Superior temporal gyrus (tissue), 1 donor: ENCODE data around the gene SZRD1.
A peak's percentile ranks its signal among the peaks of the same experiment; 100 is the strongest.
"Not testable (repeated sequence)": the region's sequence is repeated elsewhere in the genome, so short reads cannot be mapped to it uniquely, and the experiment has no call there.

ENCODE experiments used
- DNase-seq: peaks from one replicate; pipeline ENCODE4 v3.0.0-alpha.2; 2016; ENCODE audit errors: extremely low spot score

The SZRD1 gene, protein sequence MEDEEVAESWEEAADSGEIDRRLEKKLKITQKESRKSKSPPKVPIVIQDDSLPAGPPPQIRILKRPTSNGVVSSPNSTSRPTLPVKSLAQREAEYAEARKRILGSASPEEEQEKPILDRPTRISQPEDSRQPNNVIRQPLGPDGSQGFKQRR

DNA sequence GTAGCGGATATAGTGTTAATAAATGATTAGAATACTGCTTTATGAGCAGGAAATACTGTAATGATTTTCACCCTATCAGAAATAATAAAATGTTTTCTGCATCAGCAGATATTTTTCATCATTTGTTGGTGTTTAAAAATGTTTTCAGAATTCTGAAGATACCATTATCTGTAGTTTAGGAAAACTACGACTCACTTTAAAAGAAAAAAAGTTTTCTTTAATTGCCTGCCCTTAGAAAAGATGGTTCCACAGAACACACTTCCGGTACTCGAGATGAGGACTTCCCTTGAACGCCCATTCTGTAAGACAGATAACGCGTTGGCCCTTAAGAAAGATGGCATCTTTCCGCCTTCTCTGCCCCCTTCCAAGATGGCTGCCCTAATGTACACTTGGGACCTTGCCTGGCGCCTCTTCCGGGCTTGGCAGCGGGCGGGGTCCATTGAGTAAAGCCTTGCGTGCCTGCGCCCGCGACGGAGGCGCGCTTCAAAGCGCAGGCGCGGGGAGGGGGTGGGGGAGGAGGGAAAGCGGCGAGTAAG lies at the start of gene SZRD1:
Gene SZRD1 (plus strand): TSS at position 521 of the 536 bp plus-strand sequence. CDS start 16 bp downstream, outside the sequence.
- DNase-seq: peak; percentile 100

DNA sequence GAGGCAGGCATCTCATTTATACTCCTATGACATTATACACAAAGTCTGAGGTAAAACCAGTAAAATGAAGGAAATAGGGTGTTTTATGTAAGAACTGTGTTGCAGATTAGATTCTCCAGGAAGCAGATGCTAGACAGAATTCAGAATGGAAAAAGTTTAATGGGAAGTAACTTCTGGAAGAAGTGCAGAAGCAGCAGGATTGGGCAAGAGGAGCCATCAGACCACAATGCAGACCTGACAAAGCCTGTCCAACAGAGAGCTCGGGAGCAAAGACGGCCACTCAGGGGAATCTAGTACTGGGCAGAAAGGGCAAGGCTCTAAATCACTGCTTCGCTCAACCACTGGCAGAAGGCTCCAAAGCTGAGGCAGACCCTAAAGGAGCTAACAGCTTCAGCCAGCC lies 48.5 kb upstream of the SZRD1 start:
- no peak for DNase-seq

DNA sequence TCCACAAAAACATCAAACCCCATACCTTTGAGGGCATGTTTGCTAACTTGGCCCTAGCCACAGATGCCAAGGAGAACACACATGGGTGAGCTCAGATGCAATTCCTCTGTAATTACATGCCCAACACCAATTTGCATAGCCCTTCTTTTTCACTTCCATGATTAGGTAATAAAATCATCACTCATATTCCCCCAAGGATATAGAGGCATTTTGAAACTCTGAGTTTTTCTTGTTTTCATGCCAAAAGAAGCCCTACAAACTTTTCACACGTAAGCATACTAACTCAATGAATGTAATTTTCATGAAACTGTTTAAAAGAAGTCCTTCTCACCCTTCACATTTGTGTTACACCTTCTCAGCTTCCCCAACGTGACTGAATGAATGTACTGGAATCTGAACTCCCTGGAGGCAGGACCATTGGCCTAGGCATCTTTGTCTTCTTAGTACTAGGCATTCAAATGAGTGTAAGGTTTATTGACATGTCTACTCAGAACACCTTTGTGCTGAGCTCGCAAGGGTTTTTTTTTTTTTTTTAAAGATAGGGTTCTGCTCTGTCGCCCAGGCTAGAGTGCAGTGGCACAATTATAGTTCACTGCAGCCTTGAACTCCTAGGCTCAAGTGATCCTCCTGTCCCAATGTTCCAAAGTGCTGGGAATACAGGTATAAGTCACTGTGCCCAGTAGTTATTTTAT lies 45.7 kb upstream of the SZRD1 start:
- no peak for DNase-seq

DNA sequence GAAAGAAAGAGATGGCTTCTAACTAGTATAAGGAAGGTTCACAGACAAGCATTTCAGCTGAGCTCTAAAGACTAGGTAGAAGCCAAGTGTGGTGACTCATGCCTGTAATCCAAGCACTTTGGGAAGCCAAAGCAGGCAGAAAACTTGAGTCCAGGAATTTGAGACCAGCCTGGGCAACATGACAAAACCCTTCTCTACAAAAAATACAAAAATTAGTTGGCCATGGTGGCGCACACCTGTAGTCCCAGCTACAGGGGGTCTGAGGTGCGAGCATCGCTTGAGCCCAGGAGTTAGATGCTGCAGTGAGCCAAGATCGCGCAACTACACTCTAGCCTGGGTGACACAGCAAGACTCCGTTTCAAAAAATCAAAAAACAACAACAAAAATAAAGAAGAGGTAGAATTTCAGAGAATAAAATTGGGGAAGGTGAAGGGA lies 42.6 kb upstream of the SZRD1 start:
- no peak for DNase-seq

DNA sequence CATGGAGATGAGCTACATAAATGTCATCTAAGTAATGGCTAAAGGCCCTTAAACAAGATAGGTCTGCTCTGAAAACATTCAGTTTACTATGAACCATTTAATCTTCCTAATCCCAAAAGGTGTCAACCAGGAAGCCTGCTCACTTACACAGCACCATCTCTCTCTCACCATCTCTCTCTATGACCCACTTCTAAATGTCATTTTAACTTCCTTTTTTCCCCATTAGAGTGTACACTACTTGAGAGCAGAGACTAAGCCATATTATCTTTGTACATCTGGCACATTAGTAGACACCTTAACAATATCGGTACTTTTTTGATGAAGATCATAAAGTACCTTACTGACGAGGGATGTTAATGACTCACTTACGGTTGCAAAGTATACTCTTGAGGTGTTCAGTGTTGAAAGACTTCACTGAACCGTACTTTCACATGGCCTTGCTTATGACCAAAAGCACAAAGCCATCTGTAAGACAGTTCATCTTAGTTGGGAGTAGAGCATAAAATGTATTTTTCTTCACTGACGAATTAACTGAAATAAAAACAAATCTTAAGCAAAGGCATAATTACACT lies 40.1 kb upstream of the SZRD1 start:
- DNase-seq: no peak

DNA sequence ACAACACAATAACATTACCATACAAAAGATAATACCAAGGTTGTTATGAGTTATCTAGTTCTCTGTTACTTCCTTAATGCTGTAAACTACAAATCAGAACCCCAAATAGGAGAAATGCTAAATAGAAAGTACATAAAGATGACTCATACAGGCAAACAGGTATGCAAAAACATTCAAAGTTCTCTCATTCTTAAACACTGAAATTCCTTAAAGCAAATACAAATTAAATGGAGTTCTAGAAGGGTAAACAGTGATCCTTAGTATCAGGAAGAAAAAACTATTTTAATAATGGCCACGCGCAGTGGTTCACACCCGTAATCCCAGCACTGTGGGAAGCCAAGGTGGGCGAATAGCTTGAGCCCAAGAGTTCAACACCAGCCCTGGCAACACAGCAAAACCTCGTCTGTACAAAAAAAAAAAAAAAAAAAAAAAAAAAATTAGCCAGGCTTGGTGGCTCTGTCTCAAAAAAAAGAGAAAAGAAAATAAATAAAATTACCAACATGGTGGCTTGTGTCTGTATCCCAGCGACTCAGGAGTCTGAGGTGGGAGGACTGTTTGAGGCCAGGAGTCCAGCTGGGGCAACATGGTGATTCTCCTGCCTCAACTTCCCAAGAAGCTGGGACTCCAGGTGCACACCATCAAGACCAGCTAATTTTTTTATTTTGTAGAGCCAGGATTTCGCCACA lies 32.2 kb upstream of the SZRD1 start:
- DNase-seq: no peak

DNA sequence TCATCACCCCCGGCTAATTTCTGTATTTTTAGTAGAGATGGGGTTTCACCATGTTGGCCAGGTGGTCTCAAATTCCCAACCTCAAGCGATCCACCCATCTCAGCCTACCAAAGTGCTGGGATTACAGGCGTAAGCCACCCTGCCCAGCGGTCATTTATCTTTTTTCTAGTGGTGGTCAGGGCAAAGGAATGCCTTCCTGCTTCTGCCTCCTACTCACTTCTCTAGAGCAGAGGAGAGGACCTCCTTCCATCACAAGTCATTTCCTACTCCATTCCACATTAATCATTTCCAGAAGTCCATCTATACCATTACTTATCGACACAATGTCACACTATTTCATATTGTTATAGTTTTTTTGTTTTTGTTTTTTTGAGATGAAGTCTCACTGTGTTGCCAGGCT lies 28.1 kb upstream of the SZRD1 start:
- no peak for DNase-seq

DNA sequence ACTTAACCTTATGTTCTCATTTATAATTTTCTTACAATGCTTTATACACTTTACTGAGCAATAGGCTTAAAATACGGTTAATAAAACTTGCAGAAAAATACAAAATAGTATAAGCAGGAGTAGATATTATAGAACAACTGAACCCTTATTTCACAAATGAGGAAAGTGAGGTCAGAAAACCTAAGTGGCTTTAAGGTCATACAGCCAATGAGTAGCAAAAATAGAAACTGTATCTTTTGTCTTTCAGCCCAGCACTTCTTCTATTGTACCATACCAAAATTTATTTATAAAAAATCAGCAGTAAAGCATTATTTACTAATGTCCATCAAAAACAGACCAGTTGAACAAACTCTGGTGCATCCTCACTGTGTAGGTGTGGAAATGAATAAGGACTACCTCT lies 26.4 kb upstream of the SZRD1 start:
- DNase-seq: no peak

DNA sequence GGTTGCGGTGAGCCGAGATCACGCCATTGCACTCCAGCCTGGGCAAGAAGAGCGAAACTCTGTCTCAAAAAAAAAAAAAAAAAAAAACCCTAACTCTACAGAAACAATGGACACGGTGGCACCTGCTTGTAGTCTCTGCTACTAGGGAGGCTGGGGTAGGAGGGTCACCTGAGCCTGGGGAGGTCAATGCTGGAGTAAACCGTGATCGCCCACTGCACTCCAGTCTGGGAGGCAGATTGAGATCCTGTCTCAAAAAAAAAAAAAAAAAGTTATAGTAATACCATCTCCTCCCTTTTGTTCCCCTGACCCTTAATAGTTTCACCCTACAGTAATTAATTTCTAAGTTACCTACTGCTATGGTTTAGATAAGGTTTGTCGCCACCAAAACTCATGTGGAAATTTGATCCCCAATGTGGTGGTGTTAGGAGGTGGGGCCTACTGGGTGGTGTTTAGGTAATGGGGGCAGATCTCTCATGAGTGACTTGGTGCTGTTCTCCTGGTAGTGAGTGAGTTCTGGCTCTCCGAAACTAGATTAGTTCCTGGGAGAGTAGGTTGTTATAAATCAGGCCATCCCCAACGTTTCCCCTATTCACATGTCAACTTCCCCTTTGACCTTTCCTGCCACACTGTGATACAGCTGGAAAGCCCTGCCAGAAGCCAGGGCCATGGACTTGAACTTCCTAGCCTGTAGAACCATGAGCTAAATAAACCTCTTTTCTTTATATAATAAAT lies 24.5 kb upstream of the SZRD1 start:
- no peak for DNase-seq

DNA sequence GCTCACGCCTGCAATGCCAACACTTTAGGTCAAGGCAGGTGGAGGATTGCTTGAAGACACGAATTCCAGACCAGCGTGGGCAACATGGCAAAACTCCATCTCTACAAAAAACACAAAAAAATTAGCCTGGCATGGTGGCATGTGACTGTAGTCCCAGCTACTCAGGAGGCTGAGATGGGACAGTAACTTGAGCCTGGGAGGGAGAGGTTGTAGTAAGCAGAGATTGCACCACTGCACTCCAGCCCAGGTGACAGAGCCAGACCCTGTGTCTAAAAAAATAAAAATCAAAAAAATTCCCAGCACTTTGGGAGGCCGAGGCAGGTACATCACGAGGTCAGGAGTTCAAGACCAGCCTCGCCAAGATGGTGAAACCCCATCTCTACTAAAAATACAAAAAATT lies 23.8 kb upstream of the SZRD1 start:
- DNase-seq: not testable (repeated sequence)

DNA sequence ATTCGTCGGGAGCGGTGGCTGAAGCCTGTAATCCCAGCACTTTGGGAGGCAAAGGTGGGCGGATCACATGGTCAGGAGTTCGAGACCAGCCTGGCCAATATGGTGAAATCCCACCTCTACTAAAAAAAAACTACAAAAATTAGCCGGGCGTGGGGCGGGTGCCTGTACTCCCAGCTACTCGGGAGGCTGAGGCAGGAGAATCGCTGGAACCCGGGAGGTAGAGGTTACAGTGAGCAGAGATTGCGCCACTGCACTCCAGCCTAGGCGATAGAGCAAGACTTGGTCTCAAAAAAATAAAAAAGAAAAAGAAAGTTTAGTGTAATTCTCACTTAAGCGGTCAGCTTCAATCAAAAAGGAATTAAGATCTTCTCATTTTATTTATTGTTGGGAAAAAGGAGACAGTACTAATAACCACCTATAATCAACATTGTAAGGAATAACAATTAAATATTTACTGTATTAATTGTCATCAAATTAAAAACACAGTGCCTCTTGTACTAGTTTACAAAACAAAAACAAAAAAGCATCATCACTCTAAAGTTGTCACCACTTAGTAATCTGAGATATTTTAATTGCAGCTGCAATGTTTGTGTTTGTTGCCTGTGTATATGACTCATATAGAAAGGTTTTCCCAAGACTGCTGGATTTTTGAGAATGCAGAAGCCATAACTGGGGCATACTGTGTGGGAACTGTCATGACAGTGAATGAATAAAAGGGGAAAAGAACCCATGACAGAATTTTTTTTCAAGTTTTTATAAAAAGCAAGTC lies 18.4 kb upstream of the SZRD1 start:
- no peak for DNase-seq

DNA sequence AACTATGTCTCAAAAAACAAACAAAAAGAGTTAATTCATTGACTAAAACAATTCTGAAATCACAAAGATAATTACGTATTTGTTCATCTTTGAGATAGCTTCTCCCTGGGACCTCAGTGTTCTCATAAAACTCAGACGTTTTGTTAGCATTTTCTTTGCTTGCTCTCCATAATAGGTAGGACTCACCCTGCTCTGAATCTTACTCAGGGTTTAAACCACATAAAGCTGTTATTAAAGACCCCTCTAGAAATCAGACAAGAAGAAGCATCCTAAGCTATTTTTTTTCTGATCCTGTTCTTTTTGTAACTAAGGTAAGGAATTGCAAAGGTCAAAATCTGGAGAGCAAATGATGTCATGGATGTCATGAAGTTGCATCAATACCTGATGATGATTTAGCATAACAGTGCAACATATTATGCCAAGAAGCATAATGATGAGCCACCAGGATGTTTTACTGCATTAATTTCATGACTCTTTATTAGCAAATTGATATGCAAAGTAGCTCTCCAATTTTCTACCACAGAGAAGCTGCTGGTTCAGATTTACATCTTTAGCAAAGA lies 17.1 kb upstream of the SZRD1 start:
- DNase-seq: no peak

DNA sequence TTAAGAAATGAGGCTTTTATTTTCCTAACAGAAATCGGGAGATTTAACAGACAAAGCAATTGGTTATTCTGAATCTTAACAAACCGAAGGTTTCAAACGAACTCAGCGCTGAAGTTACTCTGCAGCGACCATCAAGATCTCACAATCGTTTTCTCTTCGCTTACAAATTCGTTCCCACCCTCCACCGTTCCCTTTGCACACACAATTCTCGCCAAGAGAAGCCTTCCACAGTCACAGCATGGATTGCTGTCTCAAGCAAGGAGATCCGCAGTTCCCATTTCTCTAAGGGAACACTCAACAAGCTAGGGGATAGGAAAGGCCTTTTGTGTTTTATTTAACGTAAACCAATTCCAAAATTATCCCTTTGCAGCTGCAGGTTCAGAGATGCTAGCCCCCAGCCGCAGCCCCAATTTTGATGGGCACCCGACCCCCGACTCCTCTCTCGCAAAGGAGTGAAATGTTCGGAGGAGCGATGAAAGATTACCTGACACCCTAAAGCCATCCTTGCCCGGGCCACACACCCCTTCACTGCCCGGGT lies 15.5 kb upstream of the SZRD1 start:
- peak; percentile 56 for DNase-seq

DNA sequence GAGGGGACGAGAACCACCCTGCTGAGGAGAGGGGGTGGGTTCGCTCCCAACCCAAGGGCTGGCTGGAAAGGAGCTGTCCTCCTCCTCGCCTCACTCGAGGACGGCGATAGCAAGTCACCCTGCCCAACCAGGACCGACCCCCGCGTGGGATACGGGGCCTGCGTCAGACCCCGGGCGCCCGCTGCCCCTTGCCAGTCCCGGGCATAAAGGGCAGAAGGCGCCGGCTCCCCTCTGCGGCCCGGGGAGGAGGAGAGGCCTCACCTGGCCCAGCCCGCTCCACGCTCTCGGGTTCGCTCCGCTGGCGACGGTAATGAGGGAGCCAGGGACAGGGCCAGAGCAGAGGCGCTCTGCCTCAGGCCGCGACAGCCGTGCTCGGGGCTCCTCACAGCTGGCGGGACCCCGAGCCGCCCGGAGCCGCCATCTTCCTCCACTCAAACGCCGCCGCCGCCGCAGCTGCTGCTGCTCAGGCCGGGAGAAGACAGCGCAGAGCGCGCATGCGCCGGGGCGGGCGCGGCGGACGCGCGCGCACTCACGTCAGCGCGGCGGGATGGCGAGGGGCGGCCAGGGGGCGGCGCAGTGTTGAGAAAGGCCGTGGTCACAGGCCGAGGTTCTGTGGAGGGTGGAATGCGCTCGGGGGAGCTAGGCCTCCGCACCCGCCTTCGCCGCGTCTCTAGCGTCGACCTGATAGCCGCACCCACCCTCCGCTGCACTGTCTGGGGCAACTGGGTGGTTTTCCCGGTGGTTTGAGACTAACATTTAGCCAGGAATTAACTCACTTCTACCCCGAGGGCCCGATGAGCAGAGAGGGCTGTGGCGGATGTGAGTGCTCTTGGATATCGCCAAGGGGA lies 14.8 kb upstream of the SZRD1 start, which contains the start of gene FBXO42:
Gene FBXO42 (minus strand): TSS at position 487 of the 848 bp plus-strand sequence. CDS start 37,062 bp downstream, outside the sequence.
- DNase-seq: peak; percentile 90

DNA sequence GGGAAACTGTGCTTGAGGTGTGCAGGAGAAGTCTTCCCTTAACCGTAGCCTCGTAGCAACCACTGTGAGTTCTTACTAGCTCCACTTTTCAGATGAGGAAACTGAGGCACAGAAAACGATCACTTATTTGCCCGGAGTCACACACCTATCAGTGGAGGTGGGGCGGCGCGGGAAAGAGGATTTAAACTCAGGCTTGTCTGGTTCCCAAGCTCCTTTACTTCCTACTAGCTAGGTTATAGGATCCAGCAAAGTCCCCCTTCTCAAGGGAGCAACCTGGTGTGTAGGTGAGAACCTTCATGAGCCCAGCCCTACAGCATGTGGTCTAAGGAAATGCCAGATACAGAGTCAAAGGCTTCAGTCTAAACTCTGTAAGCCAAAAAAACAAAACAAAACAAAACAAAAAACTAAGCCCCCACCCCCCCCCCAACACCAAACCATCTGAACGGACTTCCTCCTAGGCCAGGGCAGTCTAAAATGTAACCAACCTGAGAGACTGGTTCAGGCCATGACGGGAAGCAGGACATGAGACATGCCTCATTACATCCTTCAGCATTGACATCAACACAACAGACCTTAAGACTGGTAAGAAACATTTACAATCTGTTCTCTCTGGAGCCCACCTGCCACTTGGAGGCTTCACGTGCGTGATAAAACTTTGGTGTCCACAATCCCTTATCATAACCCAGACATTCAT lies 14.1 kb upstream of the SZRD1 start:
- no peak for DNase-seq

DNA sequence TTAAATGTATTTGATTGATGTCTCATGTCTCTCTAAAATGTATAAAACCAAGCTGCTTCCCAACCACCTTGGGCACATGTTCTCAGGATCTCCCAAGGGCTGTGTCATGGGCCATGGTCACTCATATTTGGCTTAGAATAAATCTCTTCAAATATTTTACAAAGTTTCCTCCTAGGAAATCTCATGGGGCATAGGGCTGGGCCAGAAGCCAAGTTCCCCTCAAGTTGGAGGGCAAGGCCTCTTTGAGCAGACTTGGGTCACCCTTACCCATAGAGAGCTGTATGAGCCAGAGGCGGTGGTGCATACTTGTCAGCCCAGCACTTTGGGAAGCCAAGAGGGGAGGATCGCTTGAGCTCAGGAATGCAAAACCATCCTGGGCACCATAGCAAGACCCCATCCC lies 12.4 kb upstream of the SZRD1 start:
- no peak for DNase-seq

DNA sequence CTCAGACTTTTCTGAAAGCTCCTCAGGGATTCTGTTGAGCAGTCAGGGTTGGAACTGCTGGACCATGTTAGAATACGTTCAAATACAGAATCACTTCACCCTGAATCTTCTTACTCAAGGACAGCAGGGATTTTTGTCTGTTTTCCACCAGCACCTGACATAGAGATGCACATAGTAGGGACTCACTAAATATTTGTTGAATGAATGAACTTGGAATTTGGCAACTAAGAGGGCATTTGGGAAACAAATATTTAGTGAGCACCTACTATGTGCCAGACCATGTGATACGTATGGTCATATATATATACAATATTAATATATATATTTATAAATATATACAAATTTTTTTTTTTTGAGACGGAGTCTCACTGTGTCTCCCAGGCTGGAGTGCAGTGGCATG lies 10.2 kb upstream of the SZRD1 start:
- no peak for DNase-seq

DNA sequence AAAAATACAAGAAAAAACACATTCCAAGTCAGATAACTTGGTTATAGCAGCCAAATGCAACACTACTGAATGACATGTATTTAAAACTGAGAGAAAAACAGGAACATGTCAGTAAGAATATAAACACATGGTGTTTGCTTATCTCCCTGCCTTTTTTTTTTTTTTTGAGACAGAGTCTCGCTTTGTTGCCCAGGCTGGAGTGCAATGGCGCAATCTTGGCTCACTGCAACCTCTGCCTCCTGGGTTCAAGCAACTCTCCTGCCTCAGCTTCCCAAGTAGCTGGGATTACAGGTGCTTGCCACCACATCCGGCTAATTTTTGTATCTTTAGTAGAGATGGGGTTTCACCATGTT lies 1.9 kb upstream of the SZRD1 start:
- DNase-seq: not testable (repeated sequence)
